ENCODE results near the gene BLACAT1. TPM values are rescaled to one million over a fixed set of nuclear protein-coding genes. Genes with fewer than 3 reads are reported as not detected.

BLACAT1 gene
- total and polyA plus RNA-seq, 7 donors = not detected

DNA sequence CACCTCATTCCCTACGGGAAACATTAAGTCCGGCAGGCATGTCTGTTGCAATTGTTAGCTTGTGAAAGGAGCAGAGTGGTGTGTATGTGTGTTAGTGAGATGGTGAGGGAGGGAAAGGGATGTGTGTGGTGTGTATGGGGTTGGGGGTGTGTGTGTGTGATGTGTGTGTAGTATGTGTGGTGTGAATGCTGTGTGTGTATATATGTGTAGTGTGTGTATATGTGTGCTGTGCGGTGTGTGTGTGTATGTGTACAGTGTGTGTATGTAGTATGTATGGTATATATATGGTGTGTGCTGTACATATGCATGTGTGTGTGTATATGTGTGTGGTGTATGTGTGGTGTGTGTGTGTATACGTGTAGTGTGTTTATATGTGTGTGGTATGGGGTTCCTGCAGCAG lies 20.8 kb upstream of the BLACAT1 start:
- TF ChIP-seq, protein P1, sequence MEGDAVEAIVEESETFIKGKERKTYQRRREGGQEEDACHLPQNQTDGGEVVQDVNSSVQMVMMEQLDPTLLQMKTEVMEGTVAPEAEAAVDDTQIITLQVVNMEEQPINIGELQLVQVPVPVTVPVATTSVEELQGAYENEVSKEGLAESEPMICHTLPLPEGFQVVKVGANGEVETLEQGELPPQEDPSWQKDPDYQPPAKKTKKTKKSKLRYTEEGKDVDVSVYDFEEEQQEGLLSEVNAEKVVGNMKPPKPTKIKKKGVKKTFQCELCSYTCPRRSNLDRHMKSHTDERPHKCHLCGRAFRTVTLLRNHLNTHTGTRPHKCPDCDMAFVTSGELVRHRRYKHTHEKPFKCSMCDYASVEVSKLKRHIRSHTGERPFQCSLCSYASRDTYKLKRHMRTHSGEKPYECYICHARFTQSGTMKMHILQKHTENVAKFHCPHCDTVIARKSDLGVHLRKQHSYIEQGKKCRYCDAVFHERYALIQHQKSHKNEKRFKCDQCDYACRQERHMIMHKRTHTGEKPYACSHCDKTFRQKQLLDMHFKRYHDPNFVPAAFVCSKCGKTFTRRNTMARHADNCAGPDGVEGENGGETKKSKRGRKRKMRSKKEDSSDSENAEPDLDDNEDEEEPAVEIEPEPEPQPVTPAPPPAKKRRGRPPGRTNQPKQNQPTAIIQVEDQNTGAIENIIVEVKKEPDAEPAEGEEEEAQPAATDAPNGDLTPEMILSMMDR (IDR thresholded peaks at IDR 0.05) = no peak
- Histone ChIP-seq H3K4me3 (no peak overlapping the region), H3K4me1 (no peaks in the 10 kb centered on the region), H3K27me3 (ENCODE audit: insufficient read depth in 3 of 3, low read length in 2 of 3) (peaks cover 0 to 29% (median 6%) of the 10 kb centered on the region in 3 donors), H3K36me3 (ENCODE audit: insufficient read depth in 1 of 2, low read depth in 1 of 2) (no peaks in the 10 kb centered on the region), H3K9me3 (no peaks in the 10 kb centered on the region), H3K27ac (no peak overlapping the region)
- 89 to 94% (median 92%) methylated on average over 4 of the region's 4 CpGs for WGBS, 3 donors
- ATAC-seq (no peak), DNase-seq (no peak)
- intact Hi-C loops (cut with DNase I) = loop anchor here in 1 of 2 donors (5.0 kb wide), 1 partner anchor 124 kb away; no protein-coding TSS in a partner anchor

DNA sequence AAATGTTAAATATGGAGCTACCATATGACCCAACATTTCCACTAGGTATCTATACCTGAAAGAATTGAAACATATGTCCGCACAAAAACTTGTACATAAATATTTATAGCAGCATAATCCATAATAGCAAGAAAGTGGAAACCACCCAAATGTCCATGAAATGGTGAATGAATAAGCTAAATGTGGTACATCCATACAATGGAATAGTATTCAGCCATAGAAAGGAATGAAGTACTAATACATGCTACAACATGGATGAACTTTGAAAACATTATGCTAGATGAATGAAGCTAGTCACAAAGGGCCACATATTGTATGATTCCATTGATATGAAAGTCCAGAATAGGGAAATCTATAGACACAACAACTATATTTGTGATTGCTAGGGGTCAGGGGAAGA lies 20.0 kb upstream of the BLACAT1 start:
- intact Hi-C loops (cut with DNase I) = loop anchor here in 1 of 2 donors (5.0 kb wide), 1 partner anchor 124 kb away; no protein-coding TSS in a partner anchor
- H3K9me3 ChIP-seq = no peaks in the 10 kb centered on the region
- H3K4me3 ChIP-seq = no peak overlapping the region
- H3K36me3 ChIP-seq (ENCODE audit: insufficient read depth in 1 of 2, low read depth in 1 of 2) = no peaks in the 10 kb centered on the region
- H3K27ac ChIP-seq = no peak overlapping the region
- 100% methylated on average over 1 of the region's 1 CpG for WGBS, 3 donors
- H3K4me1 ChIP-seq = no peaks in the 10 kb centered on the region
- peaks cover 0 to 23% (median 6%) of the 10 kb centered on the region in 3 donors for H3K27me3 ChIP-seq (ENCODE audit: insufficient read depth in 3 of 3, low read length in 2 of 3)
- no peak for ATAC-seq
- DNase-seq = no peak
- TF ChIP-seq, protein P1 (IDR thresholded peaks at IDR 0.05) = no peak

DNA sequence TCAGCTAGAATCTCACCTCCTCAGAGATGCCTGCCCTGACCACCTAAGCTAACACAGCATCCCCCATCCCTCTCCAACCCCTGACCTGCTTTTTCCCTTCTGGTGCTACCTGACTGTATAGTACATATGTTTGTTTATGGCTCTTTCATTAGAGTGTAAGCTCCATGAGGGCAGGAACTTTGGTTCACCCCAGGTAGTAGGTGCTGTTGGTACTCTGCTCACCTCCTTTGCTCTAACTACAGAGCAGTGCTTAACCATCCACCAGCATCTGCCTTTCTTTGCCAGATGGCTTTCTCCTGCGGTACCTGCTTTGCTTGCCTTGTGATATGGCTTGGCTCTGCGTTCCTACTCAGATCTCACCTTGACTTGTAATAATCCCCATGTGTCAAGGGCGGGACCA lies 18.7 kb upstream of the BLACAT1 start:
- TF ChIP-seq, protein P1 (IDR thresholded peaks at IDR 0.05) = no peak
- Histone ChIP-seq H3K4me1 (no peaks in the 10 kb centered on the region), H3K27me3 (ENCODE audit: insufficient read depth in 3 of 3, low read length in 2 of 3) (peaks cover 0 to 10% (median 0%) of the 10 kb centered on the region in 3 donors), H3K36me3 (ENCODE audit: insufficient read depth in 1 of 2, low read depth in 1 of 2) (no peaks in the 10 kb centered on the region), H3K27ac (no peak overlapping the region), H3K9me3 (no peaks in the 10 kb centered on the region), H3K4me3 (no peak overlapping the region)
- intact Hi-C loops (cut with DNase I) = no loop called here
- DNase-seq (no peak), ATAC-seq (no peak)
- WGBS, 3 donors = 96 to 97% (median 96%) methylated on average over 3 of the region's 3 CpGs

DNA sequence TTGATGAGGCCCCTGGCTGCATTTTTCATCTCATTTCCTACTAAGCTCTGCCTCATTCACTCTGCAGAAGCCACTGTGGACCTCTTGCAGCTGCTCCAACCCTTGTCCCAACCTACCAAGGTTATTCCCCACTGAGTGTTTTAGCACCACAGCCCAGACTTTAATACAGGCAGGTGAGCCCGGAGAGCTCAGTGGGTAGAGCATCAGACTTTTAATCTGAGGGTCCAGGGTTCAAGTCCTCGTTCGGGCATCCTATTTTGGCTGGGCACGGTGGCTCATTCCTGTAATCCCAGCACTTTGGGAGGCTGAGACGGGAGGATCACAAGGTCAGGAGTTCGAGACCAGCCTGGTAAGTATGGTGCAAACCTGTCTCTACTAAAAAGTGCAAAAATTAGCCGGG lies 18.1 kb upstream of the BLACAT1 start:
- Histone ChIP-seq H3K36me3 (ENCODE audit: insufficient read depth in 1 of 2, low read depth in 1 of 2) (no peaks in the 10 kb centered on the region), H3K4me3 (no peak overlapping the region), H3K27ac (no peak overlapping the region), H3K4me1 (no peaks in the 10 kb centered on the region), H3K9me3 (no peaks in the 10 kb centered on the region), H3K27me3 (ENCODE audit: insufficient read depth in 3 of 3, low read length in 2 of 3) (peaks cover 0 to 8% (median 0%) of the 10 kb centered on the region in 3 donors)
- WGBS, 3 donors = 89 to 94% (median 90%) methylated on average over 7 of the region's 7 CpGs
- ATAC-seq (no peak), DNase-seq (no peak)
- intact Hi-C loops (cut with DNase I) = no loop called here
- TF ChIP-seq, protein P1 (IDR thresholded peaks at IDR 0.05) = no peak

DNA sequence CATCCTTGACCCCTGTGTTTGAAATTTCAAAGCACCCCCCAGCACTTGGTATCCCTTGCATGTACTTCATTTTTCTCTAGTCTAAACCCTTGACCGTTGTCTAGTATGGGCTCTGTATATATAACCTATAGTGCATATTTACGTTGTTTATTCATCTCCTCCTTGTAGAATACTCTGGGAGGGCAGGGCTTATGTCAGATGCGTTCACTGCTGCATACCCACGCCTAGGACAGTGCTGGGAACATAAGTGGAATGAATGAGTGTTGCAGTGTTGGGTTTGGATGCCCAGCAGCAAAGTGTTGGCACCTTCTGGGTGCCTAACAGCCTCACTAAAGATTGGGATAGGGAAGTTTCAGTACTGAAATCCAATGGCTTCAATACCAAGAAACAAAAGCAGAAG lies 17.6 kb upstream of the BLACAT1 start:
- Histone ChIP-seq H3K4me1 (no peaks in the 10 kb centered on the region), H3K36me3 (ENCODE audit: insufficient read depth in 1 of 2, low read depth in 1 of 2) (no peaks in the 10 kb centered on the region), H3K27ac (no peak overlapping the region), H3K4me3 (no peak overlapping the region), H3K27me3 (ENCODE audit: insufficient read depth in 3 of 3, low read length in 2 of 3) (peaks cover 0 to 8% (median 0%) of the 10 kb centered on the region in 3 donors), H3K9me3 (no peaks in the 10 kb centered on the region)
- DNase-seq (no peak), ATAC-seq (no peak)
- TF ChIP-seq, protein P1 (IDR thresholded peaks at IDR 0.05) = no peak
- intact Hi-C loops (cut with DNase I) = no loop called here
- 32 to 39% (median 38%) methylated on average over 4 of the region's 4 CpGs for WGBS, 3 donors

All from psoas muscle (tissue), 8 donors.